Middle frontal gyrus (tissue), 1 donor: ENCODE data around the gene SH3PXD2A.
"Not testable (repeated sequence)": the region's sequence is repeated elsewhere in the genome, so short reads cannot be mapped to it uniquely, and the experiment has no call there.

ENCODE experiments used
- DNase-seq: peaks from one replicate; pipeline ENCODE4 v3.0.0-alpha.2; 2015; ENCODE audit warnings: low spot score; ENCODE audit errors: extremely low spot score

SH3PXD2A gene

GRCh38 chr10:103651783-103652476 lies 203.4 kb downstream of the SH3PXD2A start:
- DNase-seq = no peak

GRCh38 chr10:103651333-103651732 lies 204.0 kb downstream of the SH3PXD2A start:
- DNase-seq = no peak

- no peak for DNase-seq
Observed at GRCh38 chr10:103649654-103650423, 205.5 kb downstream of the SH3PXD2A start.

GRCh38 chr10:103648636-103649532 lies 206.5 kb downstream of the SH3PXD2A start:
- DNase-seq = no peak

GRCh38 chr10:103648251-103648635 lies 207.1 kb downstream of the SH3PXD2A start:
- DNase-seq = no peak

GRCh38 chr10:103646304-103646703 lies 209.1 kb downstream of the SH3PXD2A start:
- no peak for DNase-seq

GRCh38 chr10:103645141-103646054 lies 210.0 kb downstream of the SH3PXD2A start:
- DNase-seq = peak; percentile 71

- no peak for DNase-seq
Observed at GRCh38 chr10:103643381-103643780, 212.0 kb downstream of the SH3PXD2A start.

- DNase-seq = no peak
Observed at GRCh38 chr10:103641326-103641725, 214.1 kb downstream of the SH3PXD2A start.

GRCh38 chr10:103640436-103641181 lies 214.8 kb downstream of the SH3PXD2A start:
- peak; percentile 64 for DNase-seq

- no peak for DNase-seq
Observed at GRCh38 chr10:103638948-103639347, 216.4 kb downstream of the SH3PXD2A start.

- no peak for DNase-seq
Observed at GRCh38 chr10:103637927-103638557, 217.3 kb downstream of the SH3PXD2A start.

- DNase-seq = no peak
Observed at GRCh38 chr10:103637011-103637410, 218.4 kb downstream of the SH3PXD2A start.

GRCh38 chr10:103636492-103636891 lies 218.9 kb downstream of the SH3PXD2A start:
- no peak for DNase-seq

- DNase-seq = no peak
Observed at GRCh38 chr10:103635580-103635979, 219.8 kb downstream of the SH3PXD2A start.

GRCh38 chr10:103633846-103634245 lies 221.5 kb downstream of the SH3PXD2A start:
- DNase-seq = no peak

- DNase-seq = not testable (repeated sequence)
Observed at GRCh38 chr10:103632871-103633270, 222.5 kb downstream of the SH3PXD2A start.

- no peak for DNase-seq
Observed at GRCh38 chr10:103632247-103632642, 223.1 kb downstream of the SH3PXD2A start.

- no peak for DNase-seq
Observed at GRCh38 chr10:103630156-103630555, 225.2 kb downstream of the SH3PXD2A start.
